IMR-90 (cell line): ENCODE measurements around the gene PANK2.

Experiments
- CEBPB ChIP-seq: IDR thresholded peaks from 2 replicates; pipeline ENCODE4 v1.6.1; 2012; ENCODE audit warnings: low read depth, low read length, improper control_type of control experiment
- FOS ChIP-seq: fragments of 150-350 bp; IDR thresholded peaks from 2 replicates; pipeline ENCODE4 v1.6.1; 2016; ENCODE audit warnings: low read depth, low read length
- MAZ ChIP-seq: IDR thresholded peaks from 2 replicates; pipeline ENCODE4 v1.6.1; 2012; ENCODE audit warnings: low read depth, mild to moderate bottlenecking, low read length, improper control_type of control experiment, moderate library complexity, borderline replicate concordance
- MXI1 ChIP-seq: IDR thresholded peaks from 2 replicates; pipeline ENCODE4 v1.6.1; 2012; ENCODE audit warnings: low read depth, mild to moderate bottlenecking, low read length, moderate library complexity, borderline replicate concordance
- POLR2A ChIP-seq: IDR thresholded peaks from 2 replicates; pipeline ENCODE4 v1.6.1; 2012; ENCODE audit warnings: mild to moderate bottlenecking, low read depth, low read length
- RAD21 ChIP-seq: IDR thresholded peaks from 2 replicates; pipeline ENCODE4 v1.6.1; 2012; ENCODE audit warnings: low read length, improper control_type of control experiment
- SMC3 ChIP-seq: fragments of 150-350 bp; IDR thresholded peaks from 2 replicates; pipeline ENCODE4 v1.6.1; 2016; ENCODE audit warnings: low read depth, mild to moderate bottlenecking, antibody characterized with exemption, low read length, moderate library complexity
- TF ChIP-seq, protein P1 (sequence below): conservative IDR thresholded peaks from 2 replicates; pipeline ENCODE4 v1.5.1; 2012; ENCODE audit warnings: mild to moderate bottlenecking, low read depth, low read length, improper control_type of control experiment
- TF ChIP-seq, protein P2 (sequence below): fragments of 150-350 bp; IDR thresholded peaks from 2 replicates; pipeline ENCODE4 v1.6.1; 2017; ENCODE audit warnings: mild to moderate bottlenecking, antibody characterized with exemption, low read length, low read depth

DNA sequence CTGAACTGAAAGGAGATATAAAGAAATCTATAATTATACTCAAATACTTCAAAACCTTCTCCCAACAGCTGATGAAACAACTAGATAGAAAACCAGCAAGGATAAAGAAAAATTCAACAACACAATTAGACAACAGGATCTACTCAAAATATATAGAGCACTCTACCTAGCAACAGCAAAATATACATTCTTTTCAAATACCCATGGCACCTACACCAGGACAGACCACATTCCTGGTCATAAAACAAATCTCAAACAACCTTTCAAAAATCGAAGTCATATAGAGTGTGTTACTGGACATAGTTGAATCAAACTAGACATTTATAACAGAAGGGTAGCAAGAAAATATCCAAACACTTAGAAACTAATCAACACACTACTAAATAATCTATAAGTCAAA lies 83.0 kb downstream of the PANK2 start:
- no peak for TF ChIP-seq MXI1
- TF ChIP-seq, protein P1, sequence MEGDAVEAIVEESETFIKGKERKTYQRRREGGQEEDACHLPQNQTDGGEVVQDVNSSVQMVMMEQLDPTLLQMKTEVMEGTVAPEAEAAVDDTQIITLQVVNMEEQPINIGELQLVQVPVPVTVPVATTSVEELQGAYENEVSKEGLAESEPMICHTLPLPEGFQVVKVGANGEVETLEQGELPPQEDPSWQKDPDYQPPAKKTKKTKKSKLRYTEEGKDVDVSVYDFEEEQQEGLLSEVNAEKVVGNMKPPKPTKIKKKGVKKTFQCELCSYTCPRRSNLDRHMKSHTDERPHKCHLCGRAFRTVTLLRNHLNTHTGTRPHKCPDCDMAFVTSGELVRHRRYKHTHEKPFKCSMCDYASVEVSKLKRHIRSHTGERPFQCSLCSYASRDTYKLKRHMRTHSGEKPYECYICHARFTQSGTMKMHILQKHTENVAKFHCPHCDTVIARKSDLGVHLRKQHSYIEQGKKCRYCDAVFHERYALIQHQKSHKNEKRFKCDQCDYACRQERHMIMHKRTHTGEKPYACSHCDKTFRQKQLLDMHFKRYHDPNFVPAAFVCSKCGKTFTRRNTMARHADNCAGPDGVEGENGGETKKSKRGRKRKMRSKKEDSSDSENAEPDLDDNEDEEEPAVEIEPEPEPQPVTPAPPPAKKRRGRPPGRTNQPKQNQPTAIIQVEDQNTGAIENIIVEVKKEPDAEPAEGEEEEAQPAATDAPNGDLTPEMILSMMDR: no peak
- TF ChIP-seq MAZ: no peak
- no peak for TF ChIP-seq RAD21
- no peak for TF ChIP-seq SMC3
- TF ChIP-seq POLR2A: no peak
- no peak for TF ChIP-seq CEBPB
- TF ChIP-seq, protein P2, sequence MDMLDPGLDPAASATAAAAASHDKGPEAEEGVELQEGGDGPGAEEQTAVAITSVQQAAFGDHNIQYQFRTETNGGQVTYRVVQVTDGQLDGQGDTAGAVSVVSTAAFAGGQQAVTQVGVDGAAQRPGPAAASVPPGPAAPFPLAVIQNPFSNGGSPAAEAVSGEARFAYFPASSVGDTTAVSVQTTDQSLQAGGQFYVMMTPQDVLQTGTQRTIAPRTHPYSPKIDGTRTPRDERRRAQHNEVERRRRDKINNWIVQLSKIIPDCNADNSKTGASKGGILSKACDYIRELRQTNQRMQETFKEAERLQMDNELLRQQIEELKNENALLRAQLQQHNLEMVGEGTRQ: no peak
- TF ChIP-seq FOS: no peak
